Measurements from ENCODE around the gene MEGF11.

MEGF11 gene

DNA sequence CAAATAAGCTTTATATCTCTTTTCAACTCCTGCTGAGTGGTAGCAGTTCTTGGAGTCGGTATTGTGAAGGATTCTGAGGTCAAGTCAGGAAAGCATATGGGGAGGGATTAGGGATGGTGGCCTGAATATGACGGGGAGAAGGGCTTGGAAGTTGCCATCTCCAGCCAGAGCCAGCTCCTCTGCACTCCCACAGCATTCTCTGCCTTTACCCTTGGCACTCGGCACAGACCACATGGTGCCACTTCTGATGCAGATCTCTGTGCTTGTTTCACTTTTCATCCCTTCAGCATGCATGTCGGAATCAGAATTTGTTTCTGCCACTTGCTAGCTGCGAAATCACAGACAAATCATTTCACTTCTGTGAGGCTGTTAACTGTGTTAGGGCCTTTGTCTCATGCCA is 331.8 kb downstream of the MEGF11 start:
- H3K4me3 ChIP-seq (ENCODE audit: low read length): no peak overlapping the region; the same call in 1 of the 2 replicates
- TF ChIP-seq ZNF274 (IDR thresholded peaks at IDR 0.05; ENCODE audit: low read depth, low read length): no peak

DNA sequence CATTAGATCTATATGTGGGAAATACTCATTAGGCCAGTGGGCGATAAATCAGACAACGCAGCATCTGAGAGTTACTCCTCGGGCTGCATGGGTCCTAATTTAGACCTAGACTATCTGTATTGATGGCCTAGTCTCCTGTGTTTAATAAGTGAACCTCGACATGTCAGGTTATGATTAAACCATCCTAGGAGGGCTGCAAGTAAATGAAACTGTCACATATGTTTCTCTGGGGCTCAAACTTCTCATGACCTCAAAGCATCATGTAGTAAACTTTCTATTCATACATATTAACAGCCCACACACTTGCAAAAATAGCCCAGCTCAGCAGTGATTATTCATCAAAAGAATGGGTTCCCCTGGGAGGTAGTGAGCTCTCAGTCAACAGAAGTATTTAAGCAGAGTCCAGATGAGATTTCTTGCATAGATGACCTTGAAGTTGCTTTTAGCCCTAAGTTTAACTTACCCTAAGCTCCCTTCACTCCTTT is 332.7 kb downstream of the MEGF11 start:
- H3K4me3 ChIP-seq (ENCODE audit: low read length): no peak overlapping the region; the same call in 1 of the 2 replicates
- no peak for TF ChIP-seq ZNF274 (IDR thresholded peaks at IDR 0.05; ENCODE audit: low read depth, low read length)

DNA sequence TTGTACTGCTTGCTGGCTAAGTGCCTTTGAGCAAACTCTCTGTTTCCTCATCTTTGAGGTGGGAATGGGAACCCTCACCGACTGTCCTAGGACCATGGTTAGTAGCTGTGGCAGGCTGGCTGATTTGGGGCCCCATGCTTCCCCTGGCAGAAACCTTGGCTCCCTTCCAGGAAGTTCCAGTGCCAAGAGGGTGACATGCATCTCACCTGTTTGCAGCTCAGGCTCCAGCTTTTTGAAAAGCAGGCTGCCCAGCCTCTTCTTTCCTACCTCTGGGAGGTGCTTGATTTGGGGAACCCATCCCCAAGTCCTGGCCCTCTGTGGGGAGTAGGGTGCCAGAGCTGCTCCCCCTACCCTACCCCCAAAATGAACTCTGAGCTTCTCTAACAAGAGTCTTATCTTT is 333.4 kb downstream of the MEGF11 start:
- H3K4me3 ChIP-seq (ENCODE audit: low read length): no peak overlapping the region
- no peak for TF ChIP-seq ZNF274 (IDR thresholded peaks at IDR 0.05; ENCODE audit: low read depth, low read length)

DNA sequence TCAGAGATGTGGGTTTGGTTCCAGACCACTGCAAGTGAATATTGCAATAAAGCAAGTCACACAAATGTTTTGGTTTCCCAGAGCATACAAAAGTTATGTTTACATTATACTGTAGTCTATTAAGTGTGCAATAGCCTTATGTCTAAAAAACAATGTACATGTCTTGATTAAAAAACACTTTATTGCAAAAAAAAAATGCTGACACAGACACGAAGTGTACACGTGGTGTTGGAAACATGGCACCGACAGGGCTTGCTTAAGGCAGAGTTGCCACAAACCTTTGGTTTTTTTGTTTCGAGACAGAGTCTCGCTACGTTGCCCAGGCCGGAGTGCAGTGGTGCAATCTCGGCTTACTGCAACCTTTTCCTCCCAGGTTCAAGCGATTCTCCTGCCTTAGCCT is 334.2 kb downstream of the MEGF11 start:
- TF ChIP-seq ZNF274 (IDR thresholded peaks at IDR 0.05; ENCODE audit: low read depth, low read length): no peak
- no peak overlapping the region for H3K4me3 ChIP-seq (ENCODE audit: low read length)

DNA sequence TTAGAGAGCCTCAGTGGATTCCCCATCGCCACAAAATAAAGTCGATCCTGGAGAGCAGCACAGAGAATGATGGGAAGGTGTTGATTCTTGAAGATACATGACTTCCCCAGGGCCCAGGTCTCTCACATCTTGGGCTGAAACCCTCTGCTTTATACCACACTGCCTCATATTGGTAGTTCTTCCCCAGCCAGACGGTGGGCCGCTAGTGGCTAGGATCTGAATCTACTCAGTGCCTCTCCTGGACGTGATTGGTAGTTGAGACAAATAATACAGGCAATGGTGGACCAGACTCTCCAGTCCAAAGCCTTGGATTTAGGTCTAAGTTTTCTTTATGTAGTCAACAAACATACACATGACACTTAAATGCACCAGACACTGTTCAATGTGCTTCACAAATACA is 334.6 kb downstream of the MEGF11 start:
- H3K4me3 ChIP-seq (ENCODE audit: low read length): no peak overlapping the region
- no peak for TF ChIP-seq ZNF274 (IDR thresholded peaks at IDR 0.05; ENCODE audit: low read depth, low read length)

DNA sequence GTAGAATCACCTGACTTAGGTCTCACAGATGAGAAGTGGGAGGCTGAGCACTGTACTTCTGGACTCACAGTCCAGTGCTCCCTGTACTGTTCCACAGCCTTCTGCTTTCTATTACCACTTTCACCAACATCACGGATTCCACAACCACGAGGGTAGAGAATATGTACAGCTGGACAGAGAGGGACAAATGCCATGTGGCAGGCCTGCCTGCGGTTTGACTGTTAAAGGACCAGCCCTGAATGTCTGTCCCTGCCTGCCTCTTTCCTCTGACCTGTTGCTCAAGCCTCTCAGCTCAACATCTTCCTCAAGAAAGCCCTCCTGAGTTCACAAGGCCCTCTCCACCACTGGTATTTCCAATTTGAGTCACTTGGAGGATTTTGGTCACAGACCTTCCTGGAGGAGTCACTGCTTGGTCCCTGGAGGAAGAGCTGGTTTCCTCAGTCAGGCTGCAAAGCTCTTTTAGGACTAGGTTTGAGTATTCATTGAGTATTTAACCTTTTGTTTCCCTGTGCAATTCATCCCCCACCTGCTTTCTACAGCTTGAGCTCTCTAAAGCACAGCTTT is 335.1 kb downstream of the MEGF11 start:
- TF ChIP-seq ZNF274 (IDR thresholded peaks at IDR 0.05; ENCODE audit: low read depth, low read length): no peak
- no peak overlapping the region for H3K4me3 ChIP-seq (ENCODE audit: low read length)

DNA sequence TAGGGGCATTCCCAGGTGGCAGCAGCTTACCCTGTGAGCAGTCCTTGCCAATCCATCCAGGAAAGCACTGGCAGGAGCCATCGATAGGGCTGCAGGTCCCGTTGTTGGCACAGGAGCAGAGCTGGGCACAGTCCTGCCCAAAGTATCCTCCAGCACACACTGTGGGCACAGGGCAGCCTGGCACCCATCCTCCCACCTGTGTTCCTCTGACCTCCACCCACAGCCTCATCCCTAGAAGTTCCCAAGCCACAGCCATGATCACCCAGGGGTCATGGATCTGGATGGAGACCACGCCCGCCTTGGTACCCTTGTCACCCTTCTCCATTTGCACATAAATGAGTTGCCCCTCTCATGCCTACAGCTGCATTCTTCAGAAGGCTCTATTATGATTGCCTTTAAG is 335.6 kb downstream of the MEGF11 start:
- TF ChIP-seq ZNF274 (IDR thresholded peaks at IDR 0.05; ENCODE audit: low read depth, low read length): no peak

DNA sequence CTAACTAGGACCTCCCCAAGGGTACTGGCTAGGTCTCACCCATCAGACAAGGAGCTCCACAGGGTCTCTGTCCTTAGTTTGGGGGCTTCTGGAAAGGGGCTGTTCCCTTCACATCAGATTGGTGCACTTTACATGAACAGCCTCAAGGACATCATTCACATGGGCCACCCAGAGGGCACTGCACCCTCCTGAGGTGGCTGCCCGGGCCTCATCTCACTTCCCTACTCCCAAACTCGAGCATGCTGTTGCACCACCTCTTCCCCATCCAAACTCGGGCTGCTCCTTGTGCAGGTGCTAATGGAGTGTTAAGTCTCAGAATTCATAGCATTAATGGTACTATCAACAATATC is 336.2 kb downstream of the MEGF11 start:
- TF ChIP-seq ZNF274 (IDR thresholded peaks at IDR 0.05; ENCODE audit: low read depth, low read length): no peak
- no peak overlapping the region for H3K4me3 ChIP-seq (ENCODE audit: low read length)

More for the DNA sequence above, 335.6 kb downstream of the MEGF11 start:
- H3K4me3 ChIP-seq (ENCODE audit: low read length): no peak overlapping the region

DNA sequence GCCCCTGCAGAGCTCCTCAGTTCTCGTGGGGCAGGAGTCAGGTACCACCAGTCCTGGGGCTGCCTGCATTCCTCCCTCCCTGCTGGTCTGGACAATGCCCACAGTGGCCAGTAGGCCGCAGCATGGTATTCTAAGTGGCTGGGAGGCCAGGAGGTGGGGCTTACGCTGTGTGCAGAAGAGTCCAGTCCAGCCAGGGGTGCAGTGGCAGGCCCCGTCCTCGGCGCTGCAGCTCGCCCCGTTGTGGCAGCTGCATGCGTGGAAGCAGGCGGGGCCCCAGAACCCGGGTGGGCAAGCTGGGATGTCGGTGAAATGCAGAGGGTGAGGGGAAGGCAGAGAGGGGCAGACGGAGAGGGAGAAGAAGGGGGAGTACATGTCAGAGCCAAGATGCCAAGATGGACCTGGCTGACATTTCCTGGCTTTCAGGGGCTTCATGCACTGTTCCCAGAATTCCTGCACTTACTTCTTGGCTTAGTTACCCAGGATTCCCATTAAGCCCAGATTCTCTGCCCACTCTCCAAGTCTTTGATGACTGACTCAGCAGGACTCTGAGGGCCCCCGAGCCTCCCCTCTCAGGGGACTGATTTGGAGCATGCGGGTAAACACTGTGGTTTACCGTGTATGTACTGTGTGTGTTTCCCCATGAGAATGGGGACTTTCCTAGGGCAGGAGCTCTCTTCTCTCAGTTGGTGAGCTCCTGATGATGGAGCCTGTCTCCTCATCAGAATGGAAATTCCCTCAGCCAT is 336.7 kb downstream of the MEGF11 start:
- H3K4me3 ChIP-seq (ENCODE audit: low read length): no peak overlapping the region; the same call in 1 of the 2 replicates

DNA sequence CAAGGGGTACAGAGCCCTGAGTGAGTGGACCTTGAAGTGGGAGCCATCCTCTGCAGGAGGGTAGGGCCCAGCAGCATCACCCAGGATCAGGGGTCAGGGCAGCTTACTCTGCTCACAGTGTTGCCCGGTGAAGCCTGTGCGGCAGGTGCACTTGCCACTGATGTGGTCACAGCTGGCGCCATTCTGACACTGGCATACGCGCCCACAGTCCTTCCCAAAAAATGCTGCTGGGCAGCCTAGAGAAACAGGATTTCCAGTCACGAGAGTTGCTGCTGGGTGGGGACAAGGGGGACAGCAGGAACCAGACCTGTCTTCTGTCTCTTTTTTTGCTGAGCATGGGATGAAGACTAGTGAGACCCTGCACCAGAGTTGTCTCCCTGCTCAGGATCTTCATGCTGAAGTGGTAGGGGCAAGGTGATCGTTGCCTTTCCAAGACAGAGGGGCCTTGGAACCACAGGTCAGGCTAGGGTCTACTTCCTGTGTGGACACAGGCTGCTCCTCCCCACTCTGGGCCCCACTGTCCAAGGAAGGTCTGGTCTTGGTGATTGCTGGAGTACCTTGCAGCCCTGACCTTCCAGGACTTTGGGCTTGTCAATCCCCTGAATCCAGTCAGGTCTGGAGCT is 337.4 kb downstream of the MEGF11 start:
- TF ChIP-seq ZNF274 (IDR thresholded peaks at IDR 0.05; ENCODE audit: low read depth, low read length): no peak
- no peak overlapping the region for H3K4me3 ChIP-seq (ENCODE audit: low read length)

More for the DNA sequence above, 336.7 kb downstream of the MEGF11 start:
- no peak for TF ChIP-seq ZNF274 (IDR thresholded peaks at IDR 0.05; ENCODE audit: low read depth, low read length)

DNA sequence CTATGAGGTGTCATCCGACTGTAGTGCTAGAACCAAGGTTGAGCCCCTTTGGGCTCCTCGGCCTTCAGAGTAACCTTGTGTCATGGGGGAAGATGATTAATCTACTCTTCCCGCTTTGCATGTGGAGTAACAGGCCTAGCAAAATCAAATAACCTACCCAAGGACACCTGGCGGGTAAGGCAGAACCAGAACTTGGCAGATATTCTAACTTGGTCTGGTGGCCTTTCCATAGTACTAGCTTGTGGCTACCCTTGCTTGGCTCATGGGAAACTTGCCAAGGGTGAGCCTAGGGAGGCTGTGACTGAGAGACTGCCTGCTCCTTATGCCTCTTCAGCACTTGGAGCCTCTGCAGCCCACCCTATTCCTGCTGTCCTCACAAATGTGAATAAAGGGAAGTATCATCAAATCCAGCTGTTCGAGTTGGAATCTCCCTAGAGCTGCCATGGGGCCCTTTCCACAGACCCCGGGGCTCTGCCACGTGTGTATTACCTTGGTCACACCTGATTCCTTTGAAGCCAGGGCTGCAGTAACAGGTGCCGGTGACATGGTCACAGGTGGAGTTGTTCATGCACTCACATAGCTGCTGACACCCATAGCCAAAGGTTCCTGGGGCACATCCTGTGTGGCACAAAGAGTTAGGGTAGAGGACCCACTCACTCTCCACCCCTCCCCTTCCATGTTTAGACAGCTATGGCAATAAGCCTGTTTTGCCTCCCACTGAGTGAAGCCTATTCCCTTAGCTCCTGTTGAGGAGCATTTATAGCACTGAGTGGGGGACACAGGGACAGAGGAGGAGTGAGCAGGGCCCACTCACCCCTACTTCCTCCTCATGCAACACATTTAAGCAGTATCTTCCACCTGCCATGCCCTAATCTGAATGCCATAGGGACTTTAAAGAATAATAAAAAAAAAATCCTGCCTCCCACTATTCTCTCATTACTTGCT is 338.3 kb downstream of the MEGF11 start:
- H3K4me3 ChIP-seq (ENCODE audit: low read length): no peak overlapping the region
- no peak for TF ChIP-seq ZNF274 (IDR thresholded peaks at IDR 0.05; ENCODE audit: low read depth, low read length)

DNA sequence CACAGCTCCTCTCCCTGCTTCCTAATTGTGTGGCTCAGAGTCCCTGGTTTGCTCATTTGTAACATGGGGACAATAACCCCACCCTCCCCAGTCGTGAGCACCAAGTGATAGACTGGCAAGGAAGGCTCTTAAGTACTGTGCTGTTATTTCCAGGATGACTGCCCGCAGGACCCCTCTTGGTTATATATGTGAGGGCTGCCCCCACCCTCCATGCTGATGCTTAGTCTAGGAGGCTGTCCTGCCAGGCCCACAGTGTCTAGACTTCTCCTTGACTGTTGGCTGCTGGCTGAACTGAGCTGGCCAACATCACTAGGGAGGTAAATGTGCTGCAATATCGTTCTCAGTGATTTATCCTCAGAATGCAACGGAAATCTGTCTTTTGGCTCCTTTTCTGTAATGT is 339.2 kb downstream of the MEGF11 start:
- no peak overlapping the region for H3K4me3 ChIP-seq (ENCODE audit: low read length)
- no peak for TF ChIP-seq ZNF274 (IDR thresholded peaks at IDR 0.05; ENCODE audit: low read depth, low read length)

DNA sequence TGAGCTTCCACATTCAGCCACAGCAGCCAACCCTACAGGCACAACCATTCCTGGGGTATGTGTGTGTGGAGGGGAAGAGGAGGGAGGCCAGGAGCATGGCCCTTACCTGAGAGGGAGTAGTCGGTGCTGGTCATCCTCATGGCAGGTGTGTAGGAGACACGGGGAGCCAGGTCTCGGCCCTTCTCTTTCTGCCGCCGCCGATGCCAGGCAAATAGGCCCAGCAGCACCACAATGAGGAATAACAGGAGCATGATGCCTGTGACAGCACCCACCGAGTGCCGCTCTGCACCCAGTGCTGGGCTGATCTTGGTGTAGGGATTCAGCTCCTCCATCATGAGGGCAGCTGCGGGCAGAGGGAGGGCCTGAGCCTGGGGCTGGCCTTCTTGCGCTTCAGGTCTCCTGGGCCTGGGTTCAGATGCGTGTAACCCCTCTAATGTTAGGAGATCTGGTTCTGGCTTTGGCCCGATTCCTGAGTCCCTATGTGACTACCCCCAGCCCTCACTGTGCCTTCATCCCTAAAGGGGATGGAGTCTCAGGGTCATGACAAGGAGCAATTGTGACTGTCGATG is 339.8 kb downstream of the MEGF11 start:
- TF ChIP-seq ZNF274 (IDR thresholded peaks at IDR 0.05; ENCODE audit: low read depth, low read length): no peak
- no peak overlapping the region for H3K4me3 ChIP-seq (ENCODE audit: low read length)

DNA sequence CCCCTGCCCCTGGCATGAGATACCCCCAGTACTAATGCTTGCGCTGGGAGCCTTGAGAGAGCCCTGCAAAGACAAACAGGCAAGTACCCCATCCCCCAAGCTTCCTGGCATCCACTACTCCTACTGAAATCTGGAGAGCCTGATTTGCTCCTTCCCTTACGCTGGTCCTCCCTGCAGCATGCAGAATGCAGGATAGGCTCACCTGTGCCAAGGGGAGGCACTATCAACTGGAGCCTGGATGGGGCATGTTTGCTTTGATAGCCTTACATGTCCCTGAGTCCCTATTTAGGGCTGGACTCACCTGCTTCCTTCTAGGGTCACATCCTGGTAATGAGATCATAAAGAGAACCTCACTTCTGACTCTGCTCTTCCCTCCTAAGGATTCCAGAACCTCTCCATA is 341.3 kb downstream of the MEGF11 start:
- H3K4me3 ChIP-seq (ENCODE audit: low read length): no peak overlapping the region

More for the DNA sequence above, 341.3 kb downstream of the MEGF11 start:
- TF ChIP-seq ZNF274 (IDR thresholded peaks at IDR 0.05; ENCODE audit: low read depth, low read length): no peak

Data from GM08714 (cell line).